Germinal center (tissue), 1 donor: ENCODE results near the gene ANKZF1.
A peak's percentile ranks its signal among the peaks of the same experiment; 100 is the strongest.

Experiments used
- DNase-seq: peaks from one replicate; pipeline ENCODE4 v3.0.0; 2012; ENCODE audit warnings: mixed read lengths, low spot score

Gene ANKZF1

GRCh38 chr2:219207884-219208740 is 21.5 kb upstream of the ANKZF1 start:
- DNase-seq, result no peak

GRCh38 chr2:219209236-219210195 is 20.1 kb upstream of the ANKZF1 start:
- DNase-seq, result no peak

- no peak for DNase-seq
Measured at GRCh38 chr2:219210196-219210885, 19.3 kb upstream of the ANKZF1 start.

GRCh38 chr2:219210886-219211362 is 18.7 kb upstream of the ANKZF1 start:
- no peak for DNase-seq

- no peak for DNase-seq
Measured at GRCh38 chr2:219213026-219213415, 16.6 kb upstream of the ANKZF1 start.

GRCh38 chr2:219213486-219214071 is 16.0 kb upstream of the ANKZF1 start:
- DNase-seq, result no peak

GRCh38 chr2:219214141-219214540 is 15.5 kb upstream of the ANKZF1 start:
- DNase-seq, result no peak

- DNase-seq, result no peak
Measured at GRCh38 chr2:219214786-219215185, 14.8 kb upstream of the ANKZF1 start.

GRCh38 chr2:219215871-219216534 is 13.6 kb upstream of the ANKZF1 start:
- DNase-seq, result no peak

- no peak for DNase-seq
Measured at GRCh38 chr2:219216535-219216915, 13.1 kb upstream of the ANKZF1 start.

- DNase-seq, result no peak
Measured at GRCh38 chr2:219218217-219218731, 11.3 kb upstream of the ANKZF1 start.

GRCh38 chr2:219218732-219219701 is 10.6 kb upstream of the ANKZF1 start, which contains the start of gene ABCB6:
ABCB6 (minus strand) TSS chr2:219218958; CDS start chr2:219218673, 285 bp downstream.
- DNase-seq, result peak; percentile 95

GRCh38 chr2:219219784-219220532 is 9.6 kb upstream of the ANKZF1 start:
- DNase-seq, result no peak

- DNase-seq, result no peak
Measured at GRCh38 chr2:219220652-219221402, 8.8 kb upstream of the ANKZF1 start.

- no peak for DNase-seq
Measured at GRCh38 chr2:219221957-219222518, 7.6 kb upstream of the ANKZF1 start.

- DNase-seq, result no peak
Measured at GRCh38 chr2:219223831-219224610, 5.6 kb upstream of the ANKZF1 start.

- no peak for DNase-seq
Measured at GRCh38 chr2:219225350-219225749, 4.3 kb upstream of the ANKZF1 start.
